H9 (cell line): ENCODE data around the gene SELENOS. TPM values are rescaled to one million over a fixed set of nuclear protein-coding genes. Genes with fewer than 3 reads are reported as not detected.

Experiments
- DNase-seq: peaks from one replicate; pipeline ENCODE4 v3.0.0-alpha.2; 2017
- H2AFZ ChIP-seq: one replicate; pipeline ENCODE4 v1.6.1; 2013; ENCODE audit warnings: mild to moderate bottlenecking, low read length, control low read depth, moderate library complexity
- H2AK5ac ChIP-seq: 2 replicates; pipeline ENCODE4 v1.6.1; 2013; ENCODE audit warnings: low read length, control low read depth, mixed read lengths; ENCODE audit not compliant: insufficient read length
- H2BK120ac ChIP-seq: one replicate; pipeline ENCODE4 v1.6.1; 2013; ENCODE audit warnings: low read depth, mild to moderate bottlenecking, low read length, control low read depth, inconsistent platforms; ENCODE audit not compliant: poor library complexity, severe bottlenecking
- H2BK12ac ChIP-seq: 2 replicates; pipeline ENCODE4 v1.6.1; 2013; ENCODE audit warnings: low read length, control low read depth, mixed read lengths, low read depth; ENCODE audit not compliant: insufficient read length
- H2BK15ac ChIP-seq: 2 replicates; pipeline ENCODE4 v1.6.1; 2013; ENCODE audit warnings: low read depth, low read length, control low read depth
- H2BK20ac ChIP-seq: one replicate; pipeline ENCODE4 v1.6.1; 2013; ENCODE audit warnings: low read depth, mild to moderate bottlenecking, low read length, control low read depth, inconsistent platforms; ENCODE audit not compliant: poor library complexity, severe bottlenecking
- H2BK5ac ChIP-seq: 2 replicates; pipeline ENCODE4 v1.6.1; 2013; ENCODE audit warnings: low read length, control low read depth, mixed read lengths; ENCODE audit not compliant: insufficient read length
- H3K14ac ChIP-seq: 2 replicates; pipeline ENCODE4 v1.6.1; 2013; ENCODE audit warnings: low read length, control low read depth; ENCODE audit not compliant: insufficient read depth
- H3K18ac ChIP-seq: 2 replicates; pipeline ENCODE4 v1.6.1; 2013; ENCODE audit warnings: low read depth, mild to moderate bottlenecking, mixed read lengths, low read length, control low read depth; ENCODE audit not compliant: insufficient read length
- H3K23ac ChIP-seq: 2 replicates; pipeline ENCODE4 v1.6.1; 2013; ENCODE audit warnings: low read length, control low read depth, mixed read lengths, low read depth; ENCODE audit not compliant: insufficient read length
- H3K23me2 ChIP-seq: 2 replicates; pipeline ENCODE4 v1.6.1; 2013; ENCODE audit warnings: low read depth, mild to moderate bottlenecking, mixed read lengths, low read length, control low read depth; ENCODE audit not compliant: insufficient read length, poor library complexity, severe bottlenecking
- H3K27ac ChIP-seq: 2 replicates; pipeline ENCODE4 v1.5.1; 2013; ENCODE audit warnings: low read length, control low read depth, mixed read lengths, low read depth; ENCODE audit not compliant: insufficient read length
- H3K27me3 ChIP-seq: 2 replicates; pipeline ENCODE4 v1.6.1; 2013; ENCODE audit warnings: low read length, control low read depth, inconsistent platforms; ENCODE audit not compliant: insufficient read depth
- H3K4ac ChIP-seq: 2 replicates; pipeline ENCODE4 v1.6.1; 2013; ENCODE audit warnings: low read depth, mild to moderate bottlenecking, control low read depth, inconsistent platforms, low read length, moderate library complexity
- H3K4me1 ChIP-seq: 2 replicates; pipeline ENCODE4 v1.6.1; 2013; ENCODE audit warnings: low read length, control low read depth, inconsistent platforms; ENCODE audit not compliant: insufficient read depth
- H3K4me2 ChIP-seq: 2 replicates; pipeline ENCODE4 v1.6.1; 2013; ENCODE audit warnings: low read length, control low read depth, mixed read lengths; ENCODE audit not compliant: insufficient read length, insufficient read depth
- H3K56ac ChIP-seq: 2 replicates; pipeline ENCODE4 v1.6.1; 2013; ENCODE audit warnings: low read depth, mild to moderate bottlenecking, mixed read lengths, low read length, control low read depth; ENCODE audit not compliant: insufficient read length
- H3K79me1 ChIP-seq: 2 replicates; pipeline ENCODE4 v1.6.1; 2013; ENCODE audit warnings: low read depth, mild to moderate bottlenecking, moderate library complexity, low read length, control low read depth, inconsistent platforms; ENCODE audit not compliant: insufficient read depth, poor library complexity, severe bottlenecking
- H3K79me2 ChIP-seq: 2 replicates; pipeline ENCODE4 v1.6.1; 2013; ENCODE audit warnings: low read length, control low read depth, inconsistent platforms; ENCODE audit not compliant: insufficient read depth
- H3K9ac ChIP-seq: 2 replicates; pipeline ENCODE4 v1.6.1; 2013; ENCODE audit warnings: low read length, control low read depth, mixed read lengths; ENCODE audit not compliant: insufficient read length; ENCODE audit errors: extremely low read depth
- H3K9me3 ChIP-seq: one replicate; pipeline ENCODE4 v1.6.1; 2013; ENCODE audit warnings: low read depth, low read length, inconsistent platforms; ENCODE audit not compliant: control insufficient read depth
- H3T11ph ChIP-seq: one replicate; pipeline ENCODE4 v1.6.1; 2013; ENCODE audit warnings: mild to moderate bottlenecking, low read length, control low read depth, inconsistent platforms
- H4K20me1 ChIP-seq: one replicate; pipeline ENCODE4 v1.6.1; 2013; ENCODE audit not compliant: control insufficient read depth, insufficient read length, insufficient read depth
- H4K5ac ChIP-seq: 2 replicates; pipeline ENCODE4 v1.6.1; 2013; ENCODE audit warnings: low read depth, mild to moderate bottlenecking, mixed read lengths, low read length, control low read depth; ENCODE audit not compliant: insufficient read length
- H4K8ac ChIP-seq: replicated peaks from 2 replicates; pipeline ENCODE4 v1.6.1; 2013; ENCODE audit warnings: low read length, control low read depth, mixed read lengths, low read depth; ENCODE audit not compliant: insufficient read length
- H4K91ac ChIP-seq: 2 replicates; pipeline ENCODE4 v1.6.1; 2013; ENCODE audit warnings: low read depth, mild to moderate bottlenecking, moderate library complexity, mixed read lengths, low read length, control low read depth; ENCODE audit not compliant: insufficient read length
- H3K27ac Mint-ChIP-seq, 3 experiments: 2 replicates in 2 of 3; 3 replicates in 1 of 3; pipeline ENCODE4 v1.8.0; 2020 to 2021; ENCODE audit warnings: mixed read lengths in 3 of 3, mild to moderate bottlenecking in 1 of 3, moderate library complexity in 1 of 3
- H3K27me3 Mint-ChIP-seq: 2 replicates; pipeline ENCODE4 v1.8.0; 2021; ENCODE audit warnings: low read depth, mild to moderate bottlenecking, moderate library complexity, mixed read lengths
- H3K36me3 Mint-ChIP-seq, 3 experiments: 2 replicates in 2 of 3; 3 replicates in 1 of 3; pipeline ENCODE4 v1.8.0; 2020 to 2021; ENCODE audit warnings: low read depth in 3 of 3, mixed read lengths in 3 of 3; ENCODE audit not compliant: insufficient read depth in 1 of 3
- H3K4me1 Mint-ChIP-seq, 2 experiments: 2 replicates each; pipeline ENCODE4 v1.8.0; 2020; ENCODE audit warnings: mixed read lengths in 2 of 2
- H3K4me3 Mint-ChIP-seq, 2 experiments: 2 replicates in 1 of 2; 3 replicates in 1 of 2; pipeline ENCODE4 v1.8.0; 2020 to 2021; ENCODE audit warnings: mild to moderate bottlenecking in 2 of 2, mixed read lengths in 2 of 2, moderate library complexity in 1 of 2
- H3K9me3 Mint-ChIP-seq, 2 experiments: 2 replicates in 1 of 2; 3 replicates in 1 of 2; pipeline ENCODE4 v1.8.0; 2020; ENCODE audit warnings: mild to moderate bottlenecking in 2 of 2, mixed read lengths in 2 of 2, moderate library complexity in 1 of 2
- CTCF ChIP-seq: fragments of 200-600 bp; sonication (generic); conservative IDR thresholded peaks from 3 replicates; pipeline ENCODE4 v1.8.0; 2021; ENCODE audit warnings: antibody characterized with exemption, mild to moderate bottlenecking
- WGBS: extraction: QIAGEN DNeasy Blood & Tissue Kit; methylation state at CpG from one replicate; pipeline ENCODE4 v1.1.7; 2013; ENCODE audit warnings: missing lambda C conversion rate, low lambda C conversion rate, mixed read lengths; ENCODE audit not compliant: insufficient read length; ENCODE audit errors: extremely low coverage; 5-methylcytosine and 5-hydroxymethylcytosine counted together
- total RNA-seq: library from RNA; stranded (reverse); gene quantifications from 2 replicates; pipeline ENCODE4 v1.2.1, GENCODE V29; 2021

Gene SELENOS
- total RNA-seq, 1 experiment from 2014 or later: 57.7 TPM

GRCh38 chr15:101286471-101287114 is 9.3 kb upstream of the SELENOS start:
- no peaks in the 10 kb centered on the region for H3K23me2 ChIP-seq
- H2AK5ac ChIP-seq: no peak overlapping the region
- no peaks in the 10 kb centered on the region for H3K9me3 ChIP-seq
- H3K4me1 Mint-ChIP-seq: no peaks in the 10 kb centered on the region
- no peaks in the 10 kb centered on the region for H3K27me3 ChIP-seq
- H3K4me3 Mint-ChIP-seq: no peak overlapping the region
- no peaks in the 10 kb centered on the region for H3K9me3 Mint-ChIP-seq
- H2BK5ac ChIP-seq: no peak overlapping the region
- no peak overlapping the region for H3K4ac ChIP-seq
- no peak overlapping the region for H3K4me2 ChIP-seq
- TF ChIP-seq CTCF: no peak
- no peak overlapping the region for H3K27ac ChIP-seq
- no peaks in the 10 kb centered on the region for H3K4me1 ChIP-seq
- no peak overlapping the region for H3T11ph ChIP-seq
- H2BK120ac ChIP-seq: no peak overlapping the region
- H3K79me1 ChIP-seq: peaks cover 6% of the 10 kb centered on the region
- no peak overlapping the region for H3K56ac ChIP-seq
- no peak overlapping the region for H3K9ac ChIP-seq
- no peak overlapping the region for H4K5ac ChIP-seq
- H2BK20ac ChIP-seq: no peak overlapping the region
- no peak overlapping the region for H2BK12ac ChIP-seq
- H3K27me3 Mint-ChIP-seq: no peaks in the 10 kb centered on the region
- H3K14ac ChIP-seq: no peak overlapping the region
- H3K79me2 ChIP-seq: peaks cover 4% of the 10 kb centered on the region; the same call in 1 of the 2 replicates
- H2BK15ac ChIP-seq: no peak overlapping the region
- H3K36me3 Mint-ChIP-seq: peaks cover 50 to 94% (median 91%) of the 10 kb centered on the region in 3 experiments
- no peak overlapping the region for H3K23ac ChIP-seq
- no CpG with 5 or more reads among the region's 9 CpGs for WGBS
- no peak overlapping the region for H4K8ac ChIP-seq
- no peak for DNase-seq
- H2AFZ ChIP-seq: no peak overlapping the region
- H3K27ac Mint-ChIP-seq: no peak overlapping the region
- no peak overlapping the region for H3K18ac ChIP-seq
- no peak overlapping the region for H4K91ac ChIP-seq
- no peaks in the 10 kb centered on the region for H4K20me1 ChIP-seq
